ENCODE measurements around the gene KRT77.

- TF ChIP-seq CTCF (IDR thresholded peaks at IDR 0.05) = no peak
- no peak for TF ChIP-seq POLR2A (IDR thresholded peaks at IDR 0.05)
Observed at GRCh38 chr12:52721838-52722470, 18.6 kb upstream of the KRT77 start.
